Neuronal stem cell (in vitro differentiated cells): ENCODE results near the gene PSMD14.

Experiments
- DNase-seq: peaks from one replicate; pipeline ENCODE4 v3.0.0-alpha.2; 2013; ENCODE audit warnings: low spot score
- H2AFZ ChIP-seq: one replicate; pipeline ENCODE4 v1.6.1; 2013; ENCODE audit warnings: mild to moderate bottlenecking, low read length, inconsistent platforms
- H2AK5ac ChIP-seq: 2 replicates; pipeline ENCODE4 v1.6.1; 2013; ENCODE audit warnings: low read depth, mild to moderate bottlenecking, inconsistent platforms, low read length, moderate library complexity, mixed read lengths
- H2BK120ac ChIP-seq: 2 replicates; pipeline ENCODE4 v1.6.1; 2013; ENCODE audit warnings: low read depth, mild to moderate bottlenecking, inconsistent platforms, low read length, moderate library complexity, mixed read lengths
- H2BK12ac ChIP-seq: one replicate; pipeline ENCODE4 v1.6.1; 2013; ENCODE audit warnings: low read length, inconsistent platforms
- H2BK15ac ChIP-seq: 2 replicates; pipeline ENCODE4 v1.6.1; 2013; ENCODE audit warnings: mild to moderate bottlenecking, low read length, inconsistent platforms, mixed read lengths
- H2BK5ac ChIP-seq: one replicate; pipeline ENCODE4 v1.6.1; 2013; ENCODE audit warnings: inconsistent platforms, mild to moderate bottlenecking, low read length, moderate library complexity
- H3K14ac ChIP-seq: one replicate; pipeline ENCODE4 v1.6.1; 2013; ENCODE audit warnings: low read length, inconsistent platforms
- H3K18ac ChIP-seq: 2 replicates; pipeline ENCODE4 v1.6.1; 2013; ENCODE audit warnings: low read length, inconsistent platforms
- H3K23ac ChIP-seq: 2 replicates; pipeline ENCODE4 v1.6.1; 2013; ENCODE audit warnings: low read depth, mild to moderate bottlenecking, mixed read lengths, low read length, inconsistent platforms; ENCODE audit not compliant: poor library complexity
- H3K27ac ChIP-seq: replicated peaks from 3 replicates; pipeline ENCODE4 v1.5.1; 2013; ENCODE audit warnings: low read length, inconsistent platforms
- H3K27me3 ChIP-seq, 3 experiments: 2 replicates each; pipeline ENCODE4 v1.6.1; 2013; ENCODE audit warnings: low read length in 3 of 3, mild to moderate bottlenecking in 2 of 3, inconsistent platforms in 1 of 3, low read depth in 1 of 3, mixed read lengths in 1 of 3, moderate library complexity in 1 of 3; ENCODE audit not compliant: control insufficient read depth in 3 of 3, insufficient read depth in 3 of 3
- H3K36me3 ChIP-seq, 2 donors: replicated peaks in 1 of 2; 2 replicates each; pipeline ENCODE4 v1.6.1; 2013; ENCODE audit warnings: low read length in 2 of 2; ENCODE audit not compliant: control insufficient read depth in 2 of 2, insufficient read depth in 2 of 2
- H3K4ac ChIP-seq: 2 replicates; pipeline ENCODE4 v1.6.1; 2013; ENCODE audit warnings: inconsistent platforms, mild to moderate bottlenecking, low read length, moderate library complexity
- H3K4me1 ChIP-seq, 2 donors: 1 replicate in 1 of 2; 2 replicates in 1 of 2; pipeline ENCODE4 v1.6.1; 2013; ENCODE audit warnings: low read length in 2 of 2, low read depth in 1 of 2; ENCODE audit not compliant: control insufficient read depth in 2 of 2, insufficient read depth in 1 of 2
- H3K4me2 ChIP-seq: one replicate; pipeline ENCODE4 v1.6.1; 2013; ENCODE audit warnings: mild to moderate bottlenecking, low read length, inconsistent platforms; ENCODE audit not compliant: insufficient read depth, poor library complexity, severe bottlenecking
- H3K4me3 ChIP-seq, 2 donors: 2 replicates each; pipeline ENCODE4 v1.5.1; 2013; ENCODE audit warnings: low read length in 2 of 2, mild to moderate bottlenecking in 2 of 2, inconsistent platforms in 1 of 2, moderate library complexity in 1 of 2
- H3K79me1 ChIP-seq: one replicate; pipeline ENCODE4 v1.6.1; 2013; ENCODE audit warnings: low read depth, mild to moderate bottlenecking, inconsistent platforms, low read length, moderate library complexity
- H3K9ac ChIP-seq: one replicate; pipeline ENCODE4 v1.6.1; 2013; ENCODE audit warnings: mild to moderate bottlenecking, low read depth, low read length, inconsistent platforms; ENCODE audit not compliant: poor library complexity
- H3K9me3 ChIP-seq, 2 donors: replicated peaks in 1 of 2; 2 replicates each; pipeline versions ENCODE3 to v1.6.1; 2013; ENCODE audit warnings: low read length in 2 of 2, mild to moderate bottlenecking in 2 of 2, inconsistent platforms in 1 of 2, low read depth in 1 of 2, mixed read lengths in 1 of 2, moderate library complexity in 1 of 2; ENCODE audit not compliant: control insufficient read depth in 2 of 2, insufficient read depth in 1 of 2
- H4K8ac ChIP-seq: one replicate; pipeline ENCODE4 v1.6.1; 2013; ENCODE audit warnings: low read depth, mild to moderate bottlenecking, inconsistent platforms, low read length, moderate library complexity
- H4K91ac ChIP-seq: one replicate; pipeline ENCODE4 v1.6.1; 2013; ENCODE audit warnings: low read length, low read depth, mild to moderate bottlenecking, inconsistent platforms; ENCODE audit not compliant: poor library complexity
- WGBS, 2 donors: extraction: QIAGEN DNeasy Blood & Tissue Kit; methylation state at CpG; one replicate each; pipeline ENCODE4 v1.1.7; 2013; ENCODE audit warnings: missing lambda C conversion rate in 2 of 2, mixed read lengths in 1 of 2; ENCODE audit not compliant: insufficient read length in 2 of 2, insufficient replicate concordance in 1 of 2; ENCODE audit errors: extremely low coverage in 2 of 2; 5-methylcytosine and 5-hydroxymethylcytosine counted together

Gene PSMD14

DNA sequence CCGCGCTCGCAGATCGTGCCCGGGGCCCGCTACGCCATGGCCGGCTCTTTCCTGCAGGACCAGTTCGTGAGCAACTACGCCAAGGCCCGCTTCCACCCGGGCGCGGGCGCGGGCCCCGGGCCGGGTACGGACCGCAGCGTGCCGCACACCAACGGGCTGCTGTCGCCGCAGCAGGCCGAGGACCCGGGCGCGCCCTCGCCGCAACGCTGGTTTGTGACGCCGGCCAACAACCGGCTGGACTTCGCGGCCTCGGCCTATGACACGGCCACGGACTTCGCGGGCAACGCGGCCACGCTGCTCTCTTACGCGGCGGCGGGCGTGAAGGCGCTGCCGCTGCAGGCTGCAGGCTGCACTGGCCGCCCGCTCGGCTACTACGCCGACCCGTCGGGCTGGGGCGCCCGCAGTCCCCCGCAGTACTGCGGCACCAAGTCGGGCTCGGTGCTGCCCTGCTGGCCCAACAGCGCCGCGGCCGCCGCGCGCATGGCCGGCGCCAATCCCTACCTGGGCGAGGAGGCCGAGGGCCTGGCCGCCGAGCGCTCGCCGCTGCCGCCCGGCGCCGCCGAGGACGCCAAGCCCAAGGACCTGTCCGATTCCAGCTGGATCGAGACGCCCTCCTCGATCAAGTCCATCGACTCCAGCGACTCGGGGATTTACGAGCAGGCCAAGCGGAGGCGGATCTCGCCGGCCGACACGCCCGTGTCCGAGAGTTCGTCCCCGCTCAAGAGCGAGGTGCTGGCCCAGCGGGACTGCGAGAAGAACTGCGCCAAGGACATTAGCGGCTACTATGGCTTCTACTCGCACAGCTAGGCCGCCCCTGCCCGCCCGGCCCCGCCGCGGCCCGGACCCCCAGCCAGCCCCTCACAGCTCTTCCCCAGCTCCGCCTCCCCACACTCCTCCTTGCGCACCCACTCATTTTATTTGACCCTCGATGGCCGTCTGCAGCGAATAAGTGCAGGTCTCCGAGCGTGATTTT is 115.5 kb downstream of the PSMD14 start:
- no CpG with 5 or more reads among the region's 125 CpGs for WGBS, 2 donors

GRCh38 chr2:161424394-161424769 is 116.2 kb downstream of the PSMD14 start:
- Histone ChIP-seq H3K23ac (no peak overlapping the region), H3K4ac (no peak overlapping the region), H3K4me1 (peaks cover 0 to 3% of the 10 kb centered on the region in 2 donors), H3K14ac (no peak overlapping the region), H4K8ac (no peak overlapping the region), H2BK120ac (no peak overlapping the region), H3K27ac (no peak overlapping the region), H4K91ac (no peak overlapping the region), H2BK12ac (no peak overlapping the region), H3K9ac (no peak overlapping the region), H2AFZ (peak overlapping the region; percentile 95), H2AK5ac (no peak overlapping the region), H3K36me3 (no peaks in the 10 kb centered on the region), H2BK5ac (no peak overlapping the region), H2BK15ac (no peak overlapping the region), H3K79me1 (no peaks in the 10 kb centered on the region), H3K4me3 (peak overlapping the region in 1 of 2 donors; percentile 33), H3K4me2 (no peak overlapping the region), H3K9me3 (peaks cover 0 to 14% of the 10 kb centered on the region in 2 donors), H3K18ac (no peak overlapping the region), H3K27me3 (peaks cover 38 to 100% (median 89%) of the 10 kb centered on the region in 3 experiments)
- peak; percentile 12 for DNase-seq
- no CpG with 5 or more reads among the region's 9 CpGs for WGBS, 2 donors

More for the DNA sequence above, 115.5 kb downstream of the PSMD14 start:
- peak overlapping the region; percentile 95 for H2AFZ ChIP-seq
- peaks cover 41 to 100% (median 91%) of the 10 kb centered on the region in 3 experiments for H3K27me3 ChIP-seq
- no peak overlapping the region for H3K4ac ChIP-seq
- H3K4me2 ChIP-seq, result peak overlapping the region; percentile 72
- no peak overlapping the region for H4K8ac ChIP-seq
- peak overlapping the region; percentile 77 for H3K23ac ChIP-seq
- peak overlapping the region; percentile 67 for H2BK12ac ChIP-seq
- H3K4me3 ChIP-seq, result peak overlapping the region; percentile 33 to 68
- H3K4me1 ChIP-seq, result peaks cover 3 to 6% of the 10 kb centered on the region in 2 donors
- H3K36me3 ChIP-seq, result no peaks in the 10 kb centered on the region
- H3K9me3 ChIP-seq, result peaks cover 0 to 14% of the 10 kb centered on the region in 2 donors
- peak overlapping the region; percentile 80 for H3K9ac ChIP-seq
- no peak overlapping the region for H2BK5ac ChIP-seq
- H2AK5ac ChIP-seq, result no peak overlapping the region
- peak; percentile 53 for DNase-seq
- peak overlapping the region; percentile 78 for H3K18ac ChIP-seq
- H3K79me1 ChIP-seq, result no peaks in the 10 kb centered on the region
- H3K14ac ChIP-seq, result peak overlapping the region; percentile 50
- no peak overlapping the region for H3K27ac ChIP-seq
- H2BK120ac ChIP-seq, result peak overlapping the region; percentile 38
- H4K91ac ChIP-seq, result no peak overlapping the region
- no peak overlapping the region for H2BK15ac ChIP-seq

- Histone ChIP-seq H3K9me3 (peaks cover 0 to 14% of the 10 kb centered on the region in 2 donors), H2BK5ac (no peak overlapping the region), H4K91ac (no peak overlapping the region), H3K27me3 (peaks cover 38 to 100% (median 86%) of the 10 kb centered on the region in 3 experiments), H3K4me1 (peaks cover 0 to 3% of the 10 kb centered on the region in 2 donors), H3K23ac (no peak overlapping the region), H3K4me3 (no peak overlapping the region), H3K36me3 (no peaks in the 10 kb centered on the region), H4K8ac (no peak overlapping the region), H3K79me1 (no peaks in the 10 kb centered on the region), H2AFZ (no peak overlapping the region), H2BK12ac (no peak overlapping the region), H3K9ac (no peak overlapping the region), H2BK120ac (no peak overlapping the region), H3K4ac (no peak overlapping the region), H2BK15ac (no peak overlapping the region), H3K4me2 (no peak overlapping the region), H3K14ac (no peak overlapping the region), H3K18ac (no peak overlapping the region), H3K27ac (no peak overlapping the region), H2AK5ac (no peak overlapping the region)
- DNase-seq, result no peak
- no CpG with 5 or more reads among the region's 4 CpGs for WGBS, 2 donors
Measured at GRCh38 chr2:161424891-161425727, 116.9 kb downstream of the PSMD14 start.
